Stimulated activated CD4-positive, alpha-beta T cell treated with anti-CD3 and anti-CD28 coated beads, Interleukin-1b, Interleukin-23, amount 100 ng/mL, for 48 hours (primary cell): ENCODE results near the gene C2orf92.

Experiments
- DNase-seq: peaks from one replicate; pipeline ENCODE4 v3.0.0-alpha.2; 2020

Gene C2orf92

GRCh38 chr2:97714950-97715652 lies 45.6 kb downstream of the C2orf92 start:
- DNase-seq, result no peak

GRCh38 chr2:97715951-97716694 lies 46.6 kb downstream of the C2orf92 start:
- no peak for DNase-seq

- no peak for DNase-seq
Measured at GRCh38 chr2:97716695-97717612, 47.4 kb downstream of the C2orf92 start.

GRCh38 chr2:97717613-97717995 lies 48.1 kb downstream of the C2orf92 start:
- no peak for DNase-seq

- DNase-seq, result peak; percentile 73
Measured at GRCh38 chr2:97718051-97718882, 48.8 kb downstream of the C2orf92 start.

- DNase-seq, result no peak
Measured at GRCh38 chr2:97718942-97719341, 49.4 kb downstream of the C2orf92 start.

GRCh38 chr2:97719362-97720155 lies 50.0 kb downstream of the C2orf92 start:
- DNase-seq, result no peak

- no peak for DNase-seq
Measured at GRCh38 chr2:97720746-97721145, 51.2 kb downstream of the C2orf92 start.

- no peak for DNase-seq
Measured at GRCh38 chr2:97722227-97722626, 52.7 kb downstream of the C2orf92 start.

- DNase-seq, result no peak
Measured at GRCh38 chr2:97723156-97724072, 53.9 kb downstream of the C2orf92 start.

- DNase-seq, result no peak
Measured at GRCh38 chr2:97724073-97724410, 54.5 kb downstream of the C2orf92 start.

GRCh38 chr2:97724501-97724900 lies 55.0 kb downstream of the C2orf92 start:
- DNase-seq, result no peak

GRCh38 chr2:97724946-97725688 lies 55.6 kb downstream of the C2orf92 start:
- no peak for DNase-seq

- DNase-seq, result no peak
Measured at GRCh38 chr2:97726261-97727064, 57.0 kb downstream of the C2orf92 start.

GRCh38 chr2:97727296-97727695 lies 57.8 kb downstream of the C2orf92 start:
- no peak for DNase-seq

GRCh38 chr2:97728091-97728731 lies 58.7 kb downstream of the C2orf92 start:
- no peak for DNase-seq

- no peak for DNase-seq
Measured at GRCh38 chr2:97730245-97730644, 60.7 kb downstream of the C2orf92 start.

GRCh38 chr2:97731274-97732020 lies 61.9 kb downstream of the C2orf92 start:
- DNase-seq, result no peak
